ENCODE measurements around the gene IMPG1.

Gene IMPG1

DNA sequence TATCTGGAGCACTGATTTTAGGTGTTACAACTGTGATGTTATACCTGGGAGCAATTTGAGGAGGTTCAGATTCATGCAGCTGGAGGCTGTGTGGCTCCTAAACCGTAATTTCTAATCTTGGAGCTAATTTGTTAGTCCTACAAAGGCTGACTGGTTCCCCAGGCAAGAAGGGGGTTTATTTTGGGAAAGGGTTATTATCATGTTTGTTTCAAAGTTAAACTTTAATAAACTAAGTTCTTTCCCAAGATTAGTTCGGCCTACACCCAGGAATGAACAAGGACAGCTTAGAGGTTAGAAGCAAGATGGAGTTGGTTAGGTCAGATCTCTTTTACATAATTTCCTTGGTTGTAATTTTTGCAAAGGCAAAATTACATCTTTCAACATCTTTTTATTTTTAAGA, 187.6 kb downstream of the IMPG1 start:
- DNase-seq, result no peak

GRCh38 chr6:75882734-75883133, 189.7 kb downstream of the IMPG1 start:
- no peak for DNase-seq

DNA sequence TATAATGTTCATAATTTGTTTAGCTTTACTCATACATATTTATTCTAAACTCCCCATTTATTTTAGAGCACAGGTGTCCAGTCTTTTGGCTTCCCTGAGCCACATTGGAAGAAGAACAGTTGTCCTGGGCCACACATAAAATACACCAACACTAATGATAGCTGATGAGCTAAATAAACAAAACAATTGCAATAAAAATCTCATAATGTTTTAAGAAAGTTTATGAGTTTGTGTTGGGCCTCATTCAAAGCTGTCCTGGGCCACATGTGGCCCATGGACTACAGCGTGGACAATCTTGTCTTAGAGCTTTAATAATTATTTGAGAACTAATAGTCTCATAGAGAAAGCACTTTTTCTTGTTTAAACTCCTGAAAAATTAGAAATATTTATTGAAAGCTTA, 192.2 kb downstream of the IMPG1 start:
- no peak for DNase-seq

DNA sequence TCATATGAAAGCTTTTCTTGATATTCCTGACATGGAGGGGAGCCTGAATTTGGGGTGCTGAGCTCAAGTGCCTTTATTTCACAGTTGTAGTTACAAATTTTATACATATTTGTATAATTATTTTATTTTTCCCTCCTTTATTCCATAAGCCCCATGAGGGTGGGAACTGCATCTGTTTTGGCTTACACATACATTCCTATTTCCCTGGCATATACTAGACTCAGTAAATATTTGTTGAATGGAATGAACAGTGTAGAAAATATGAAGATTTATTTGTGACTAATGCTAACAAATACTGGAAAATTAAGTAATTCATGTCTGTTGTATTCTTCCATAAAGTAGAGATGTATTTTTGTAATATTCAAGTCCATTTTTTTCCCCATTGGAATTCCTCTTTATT, 196.3 kb downstream of the IMPG1 start:
- no peak for DNase-seq

GRCh38 chr6:75874224-75874623, 198.2 kb downstream of the IMPG1 start:
- DNase-seq, result no peak

All from KG1 (cell line).